GM12892 (cell line): ENCODE measurements around the gene RAB3A.

Source experiments
- POLR2A ChIP-seq: IDR thresholded peaks from 2 replicates; pipeline ENCODE4 v1.6.1; 2011; ENCODE audit warnings: low read depth, low read length, control low read depth
- POLR2AphosphoS5 ChIP-seq: IDR thresholded peaks from 2 replicates; pipeline ENCODE4 v1.6.1; 2011; ENCODE audit warnings: low read depth, low read length, control low read depth

GRCh38 chr19:18230941-18231734 lies 27.3 kb upstream of the RAB3A start:
- TF ChIP-seq POLR2AphosphoS5 (no peak), POLR2A (no peak)
